ENCODE results near the gene SBK2.
"Not testable (repeated sequence)": the region's sequence is repeated elsewhere in the genome, so short reads cannot be mapped to it uniquely, and the experiment has no call there.

The SBK2 gene

DNA sequence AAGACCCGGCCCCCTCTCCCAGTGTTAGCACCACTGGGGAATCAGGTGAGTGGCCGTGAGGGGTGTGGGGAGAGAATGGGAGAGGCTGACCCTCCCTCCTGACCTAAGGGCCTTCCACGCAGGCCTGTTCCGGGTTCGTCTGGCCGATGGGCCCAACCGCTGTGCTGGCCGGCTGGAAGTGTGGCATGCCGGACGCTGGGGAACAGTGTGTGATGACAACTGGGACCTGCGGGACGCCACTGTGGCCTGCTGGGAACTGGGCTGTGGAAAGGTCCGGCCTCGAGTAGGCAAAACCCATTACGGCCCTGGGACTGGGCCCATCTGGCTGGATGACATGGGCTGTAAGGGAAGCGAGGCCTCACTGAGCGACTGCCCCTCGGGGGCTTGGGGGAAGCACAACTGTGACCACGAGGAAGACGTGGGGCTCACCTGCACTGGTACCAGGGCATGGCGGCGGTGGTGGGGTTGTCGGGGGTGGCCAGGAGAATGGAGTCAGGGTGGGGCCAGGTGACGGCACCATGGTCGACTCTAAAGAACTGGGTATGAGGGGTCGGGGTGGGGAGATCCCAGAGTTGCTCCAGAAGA is 36.5 kb downstream of the SBK2 start:
- DNase-seq (ENCODE audit: low read depth), result no peak

- no peak for DNase-seq (ENCODE audit: low read depth)
These were observed 38.6 kb downstream of the SBK2 start for GRCh38 chr19:55498246-55498840.

- DNase-seq (ENCODE audit: low read depth), result no peak
These were observed 39.2 kb downstream of the SBK2 start for GRCh38 chr19:55497763-55498162.

GRCh38 chr19:55496820-55497219 is 40.1 kb downstream of the SBK2 start:
- DNase-seq (ENCODE audit: low read depth), result not testable (repeated sequence)

DNA sequence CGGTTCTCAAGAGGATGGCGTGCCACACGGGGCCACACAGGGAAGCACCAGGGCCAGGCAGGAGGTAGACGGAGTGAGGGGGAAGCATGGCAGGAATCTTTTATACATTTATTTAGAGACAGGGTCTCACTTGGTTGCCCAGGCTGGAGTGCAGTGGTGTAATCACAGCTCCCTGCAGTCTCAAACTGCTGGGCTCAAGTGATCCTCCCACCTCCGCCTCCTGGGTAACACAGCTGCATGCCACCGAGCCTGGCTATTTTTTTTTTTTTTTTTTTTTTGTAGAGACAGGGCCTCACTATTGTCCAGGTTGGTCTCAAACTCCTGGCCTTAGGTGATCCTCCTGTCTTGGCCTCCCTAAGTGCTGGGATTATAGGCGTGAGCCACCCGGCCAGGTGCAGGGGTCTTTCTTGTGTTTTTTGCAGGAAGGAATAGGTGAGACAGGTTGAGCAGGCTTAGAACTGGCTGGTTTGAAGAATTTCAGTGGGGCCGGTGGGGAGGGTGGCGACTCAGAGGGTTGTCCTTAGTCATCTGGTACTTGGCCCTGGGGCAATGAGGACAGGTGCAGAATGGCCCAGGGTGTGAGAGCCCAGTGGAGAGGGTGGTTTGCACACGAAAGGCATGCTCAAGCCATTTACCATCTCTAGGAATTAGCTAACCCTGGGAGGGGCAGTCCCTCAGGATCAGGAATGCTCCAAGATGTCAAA is 41.1 kb downstream of the SBK2 start:
- no peak for DNase-seq (ENCODE audit: low read depth)

GRCh38 chr19:55494172-55494761 is 42.7 kb downstream of the SBK2 start:
- DNase-seq (ENCODE audit: low read depth), result no peak

DNA sequence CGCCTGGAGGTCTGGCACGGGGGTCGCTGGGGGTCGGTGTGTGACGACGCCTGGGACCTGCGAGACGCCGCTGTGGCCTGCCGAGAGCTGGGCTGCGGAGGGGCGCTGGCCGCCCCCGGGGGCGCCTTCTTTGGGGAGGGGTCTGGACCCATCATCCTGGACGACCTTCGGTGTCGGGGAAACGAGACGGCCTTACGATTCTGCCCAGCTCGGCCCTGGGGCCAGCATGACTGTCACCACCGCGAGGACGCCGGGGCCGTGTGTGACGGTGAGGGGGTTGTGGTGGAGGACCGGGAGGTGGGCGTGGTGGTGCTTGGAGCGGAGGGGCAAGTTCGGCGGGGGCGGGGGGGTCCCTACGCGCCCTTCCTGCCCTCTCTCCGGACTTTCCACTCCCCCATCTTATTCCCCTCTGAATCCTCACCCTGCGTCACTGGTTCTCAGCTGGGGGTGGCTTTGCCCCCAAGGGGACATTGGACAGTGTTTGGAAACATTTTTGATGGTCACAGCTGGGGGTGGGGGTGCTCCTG is 43.2 kb downstream of the SBK2 start:
- DNase-seq (ENCODE audit: low read depth), result no peak

GRCh38 chr19:55493052-55493644 is 43.8 kb downstream of the SBK2 start:
- no peak for DNase-seq (ENCODE audit: low read depth)

- no peak for DNase-seq (ENCODE audit: low read depth)
These were observed 44.5 kb downstream of the SBK2 start for GRCh38 chr19:55492362-55492944.

- no peak for DNase-seq (ENCODE audit: low read depth)
These were observed 45.2 kb downstream of the SBK2 start for GRCh38 chr19:55491546-55492360.

DNA sequence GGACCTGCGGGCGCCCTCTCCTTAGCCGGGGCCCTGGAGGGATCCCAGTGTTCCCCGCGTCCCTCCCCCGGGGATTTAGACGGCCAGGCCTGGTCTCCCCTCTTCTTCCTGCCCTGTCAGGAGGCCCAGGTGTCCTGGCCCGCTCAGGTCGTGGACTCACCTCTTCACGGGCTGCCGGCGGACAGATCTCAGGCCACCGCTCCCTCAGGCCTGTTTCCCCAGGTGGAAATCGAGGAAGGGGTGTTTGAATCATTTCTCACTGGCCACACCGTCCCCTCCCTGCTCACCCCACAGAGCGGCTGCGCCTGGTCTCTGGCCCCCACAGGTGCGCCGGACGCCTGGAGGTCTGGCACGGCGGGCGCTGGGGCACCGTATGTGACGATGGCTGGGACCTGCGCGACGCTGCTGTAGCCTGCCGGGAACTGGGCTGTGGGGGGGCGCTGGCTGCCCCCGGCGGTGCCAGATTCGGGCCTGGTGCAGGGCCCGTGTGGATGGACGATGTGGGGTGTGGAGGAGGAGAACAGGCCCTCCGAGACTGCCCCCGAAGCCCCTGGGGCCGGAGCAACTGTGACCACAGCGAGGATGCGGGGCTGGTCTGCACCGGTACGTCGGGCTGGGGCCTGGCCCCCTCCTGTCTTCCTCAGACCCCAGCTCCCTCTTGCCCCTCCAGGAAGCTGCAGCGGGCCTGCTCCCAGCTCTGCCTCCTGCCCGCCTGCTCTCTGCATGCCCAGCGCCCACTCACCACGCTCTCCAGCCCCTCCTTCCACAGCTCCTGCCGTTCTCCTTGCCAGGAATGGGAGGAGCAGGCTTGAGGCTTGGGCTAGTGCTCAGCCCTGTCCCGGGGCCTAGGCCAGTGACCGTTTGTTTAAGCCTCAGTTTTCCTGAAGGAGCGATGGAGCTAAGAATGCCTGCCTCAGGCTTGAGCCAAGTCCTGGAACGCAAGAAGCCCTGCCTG is 46.2 kb downstream of the SBK2 start:
- DNase-seq (ENCODE audit: low read depth), result no peak

GRCh38 chr19:55489711-55490477 is 47.0 kb downstream of the SBK2 start:
- DNase-seq (ENCODE audit: low read depth), result no peak

GRCh38 chr19:55488986-55489710 is 47.8 kb downstream of the SBK2 start:
- no peak for DNase-seq (ENCODE audit: low read depth)

DNA sequence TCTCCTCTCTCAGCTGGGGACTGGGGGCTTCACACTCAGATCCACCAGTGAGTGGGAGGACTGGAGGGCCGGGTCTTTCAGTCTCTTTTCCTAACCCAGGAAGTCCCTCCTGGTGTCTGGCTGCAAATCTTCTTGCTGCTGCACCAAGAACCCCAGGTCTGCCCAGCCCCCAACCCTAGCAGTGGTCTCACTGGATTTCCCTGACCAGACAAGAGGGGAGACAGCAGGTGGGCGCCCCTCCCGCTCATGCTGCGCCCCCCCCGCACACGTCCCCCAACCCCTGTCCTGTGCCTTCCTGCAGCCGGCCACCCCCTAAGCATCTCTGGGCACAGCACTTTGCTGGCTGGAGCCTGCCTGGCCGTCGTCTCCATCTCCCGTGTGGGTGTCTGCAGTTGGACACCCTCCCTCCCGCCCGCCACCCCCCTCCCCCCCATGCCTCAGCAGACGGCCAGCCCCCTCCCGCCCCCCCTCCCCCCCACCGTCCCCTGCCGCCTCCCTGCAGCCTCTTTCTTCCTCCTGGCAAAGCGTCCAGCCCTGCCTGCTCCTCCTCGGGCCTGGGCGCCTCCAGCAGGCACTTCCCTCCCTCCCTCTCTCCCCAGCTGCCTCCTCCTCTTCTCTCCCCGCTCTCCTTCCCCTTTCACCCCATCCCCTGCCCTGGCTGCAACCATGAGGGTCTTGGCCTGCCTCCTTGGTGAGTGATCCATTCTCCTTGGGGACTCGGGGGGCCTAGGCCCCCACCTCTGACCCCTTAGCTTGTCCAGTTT is 48.8 kb downstream of the SBK2 start, which contains the start of gene SSC5D:
TSS of gene SSC5D (plus strand) at position 513 of the 764 bp plus-strand sequence. CDS start at position 667, 154 bp downstream.
- DNase-seq (ENCODE audit: low read depth), result no peak

GRCh38 chr19:55486971-55487923 is 49.7 kb downstream of the SBK2 start:
- DNase-seq (ENCODE audit: low read depth), result no peak
